ENCODE results near the gene CACNA1A.

DNA sequence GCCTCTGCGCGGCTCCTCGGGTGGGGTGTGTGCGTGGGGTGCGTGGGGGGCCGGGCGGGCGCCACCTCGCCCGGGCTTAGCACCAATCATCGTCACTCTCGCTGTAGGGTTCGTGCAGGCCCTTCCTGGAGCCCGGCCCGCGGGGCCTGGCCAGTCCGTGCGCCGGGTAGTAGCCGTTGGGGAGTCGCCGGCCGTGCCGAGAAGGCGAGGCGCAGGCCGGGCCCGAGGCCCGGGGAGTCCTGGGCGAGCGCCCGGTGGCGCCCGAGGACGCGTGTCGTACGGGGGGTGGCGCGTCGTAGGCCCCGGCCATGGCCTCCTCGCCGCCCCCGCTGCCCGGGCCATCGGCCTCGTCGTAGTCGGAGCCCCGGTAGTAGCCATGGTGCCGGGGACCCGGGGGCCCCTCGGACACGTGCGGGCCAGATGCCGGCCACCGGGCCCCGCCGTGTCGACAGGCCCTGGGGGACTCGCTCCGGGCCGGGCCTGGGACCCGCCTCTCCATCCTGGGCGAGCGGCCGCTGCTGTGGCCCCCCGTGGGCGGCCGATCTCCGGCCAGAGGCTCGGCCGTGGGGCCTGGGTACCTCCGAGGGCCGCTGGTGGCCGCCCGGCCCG lies 298.9 kb downstream of the CACNA1A start:
- no peak for TF ChIP-seq POLR2A (IDR thresholded peaks at IDR 0.05)
- TF ChIP-seq, protein P1, sequence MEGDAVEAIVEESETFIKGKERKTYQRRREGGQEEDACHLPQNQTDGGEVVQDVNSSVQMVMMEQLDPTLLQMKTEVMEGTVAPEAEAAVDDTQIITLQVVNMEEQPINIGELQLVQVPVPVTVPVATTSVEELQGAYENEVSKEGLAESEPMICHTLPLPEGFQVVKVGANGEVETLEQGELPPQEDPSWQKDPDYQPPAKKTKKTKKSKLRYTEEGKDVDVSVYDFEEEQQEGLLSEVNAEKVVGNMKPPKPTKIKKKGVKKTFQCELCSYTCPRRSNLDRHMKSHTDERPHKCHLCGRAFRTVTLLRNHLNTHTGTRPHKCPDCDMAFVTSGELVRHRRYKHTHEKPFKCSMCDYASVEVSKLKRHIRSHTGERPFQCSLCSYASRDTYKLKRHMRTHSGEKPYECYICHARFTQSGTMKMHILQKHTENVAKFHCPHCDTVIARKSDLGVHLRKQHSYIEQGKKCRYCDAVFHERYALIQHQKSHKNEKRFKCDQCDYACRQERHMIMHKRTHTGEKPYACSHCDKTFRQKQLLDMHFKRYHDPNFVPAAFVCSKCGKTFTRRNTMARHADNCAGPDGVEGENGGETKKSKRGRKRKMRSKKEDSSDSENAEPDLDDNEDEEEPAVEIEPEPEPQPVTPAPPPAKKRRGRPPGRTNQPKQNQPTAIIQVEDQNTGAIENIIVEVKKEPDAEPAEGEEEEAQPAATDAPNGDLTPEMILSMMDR (IDR thresholded peaks at IDR 0.05): no peak

Measured in body of pancreas (tissue), 4 donors.